Natural killer cell treated with Interleukin-12 subunit alpha and Interleukin-12 subunit beta and Interleukin-15 and Interleukin-18, amount 100 ng/mL, for 72 hours (primary cell): ENCODE results near the gene CBX6. TPM values are rescaled to one million over a fixed set of nuclear protein-coding genes. Genes with fewer than 3 reads are reported as not detected.

ENCODE experiments used
- ATAC-seq, 2 donors: fragments of 150-1000 bp; cut with Tn5 transposase in 1 of 2; sonication (Bioruptor Pico), chemical (Tn5 transposase) in 1 of 2; 2 replicates each; pipeline ENCODE4 v1.10.0; 2021
- DNase-seq: peaks from one replicate; pipeline ENCODE4 v3.0.0; 2022; ENCODE audit warnings: low spot score
- H3K27ac Mint-ChIP-seq, 2 donors: 1 replicate in 1 of 2; 2 replicates in 1 of 2; pipeline ENCODE4 v1.8.0; 2022; ENCODE audit warnings: mixed read lengths in 2 of 2, mild to moderate bottlenecking in 1 of 2, moderate library complexity in 1 of 2
- H3K27me3 Mint-ChIP-seq, 2 donors: 1 replicate in 1 of 2; 2 replicates in 1 of 2; pipeline ENCODE4 v1.8.0; 2022; ENCODE audit warnings: mixed read lengths in 2 of 2
- H3K36me3 Mint-ChIP-seq: one replicate; pipeline ENCODE4 v1.8.0; 2022; ENCODE audit warnings: mixed read lengths
- H3K4me1 Mint-ChIP-seq, 2 donors: 1 replicate in 1 of 2; 2 replicates in 1 of 2; pipeline ENCODE4 v1.8.0; 2022; ENCODE audit warnings: low read depth in 2 of 2, mixed read lengths in 2 of 2, mild to moderate bottlenecking in 1 of 2
- H3K4me3 Mint-ChIP-seq: one replicate; pipeline ENCODE4 v1.8.0; 2022; ENCODE audit warnings: mixed read lengths
- H3K9me3 Mint-ChIP-seq: 2 replicates; pipeline ENCODE4 v1.8.0; 2022; ENCODE audit warnings: mixed read lengths
- total RNA-seq, 2 donors: library from RNA; stranded (reverse); gene quantifications; one replicate each; pipeline ENCODE4 v1.2.3, GENCODE V29; 2022

CBX6 gene
- total RNA-seq, 2 donors from 2014 or later, result 95.2 to 137 TPM

GRCh38 chr22:38845004-38845740 is 26.8 kb downstream of the CBX6 start:
- Mint-ChIP-seq H3K4me1 (peaks cover 0 to 17% of the 10 kb centered on the region in 2 donors), H3K27ac (no peak overlapping the region), H3K9me3 (no peaks in the 10 kb centered on the region), H3K36me3 (no peaks in the 10 kb centered on the region), H3K4me3 (peak overlapping the region; percentile 48), H3K27me3 (peaks cover 19 to 20% of the 10 kb centered on the region in 2 donors)
- ATAC-seq (no peak), DNase-seq (no peak)

GRCh38 chr22:38844315-38845003 is 27.6 kb downstream of the CBX6 start:
- DNase-seq, result no peak
- H3K27me3 Mint-ChIP-seq, result peaks cover 25 to 27% of the 10 kb centered on the region in 2 donors
- ATAC-seq, result no peak
- no peaks in the 10 kb centered on the region for H3K36me3 Mint-ChIP-seq
- H3K4me3 Mint-ChIP-seq, result peak overlapping the region; percentile 64
- no peak overlapping the region for H3K27ac Mint-ChIP-seq
- no peaks in the 10 kb centered on the region for H3K9me3 Mint-ChIP-seq
- H3K4me1 Mint-ChIP-seq, result peaks cover 0 to 20% of the 10 kb centered on the region in 2 donors

DNA sequence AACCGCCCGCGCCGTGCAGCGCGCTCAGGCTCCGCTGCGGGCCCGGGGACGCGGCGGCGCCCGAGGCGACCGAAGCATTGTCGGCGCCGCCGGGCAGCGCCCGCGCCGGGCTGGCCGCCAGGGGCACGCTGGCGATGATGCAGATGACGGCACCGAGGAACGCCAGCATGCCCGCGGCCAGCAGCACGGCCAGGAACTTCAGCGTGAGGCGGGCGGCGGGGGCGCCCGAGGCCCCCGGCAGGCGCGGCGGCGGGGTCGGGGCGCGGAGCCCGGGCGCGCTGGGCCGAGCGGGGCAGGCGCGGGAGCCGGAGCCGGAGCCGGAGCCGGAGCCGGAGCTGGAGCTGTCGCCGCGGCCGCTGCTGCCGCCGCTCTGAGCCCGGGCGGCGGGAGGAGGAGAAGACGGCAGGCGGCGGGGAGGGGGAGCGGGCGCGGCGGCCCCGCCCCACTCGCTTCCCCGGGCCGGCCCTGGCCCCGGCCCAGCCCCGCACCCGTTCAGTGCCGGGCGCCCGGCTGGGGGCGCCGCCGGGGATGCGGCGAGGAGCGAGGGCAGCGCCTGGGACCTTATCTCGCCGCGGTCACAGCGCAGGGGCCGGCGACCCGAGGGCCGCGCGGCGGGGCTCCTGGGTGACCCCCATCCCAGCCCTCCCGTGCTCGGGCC is 28.2 kb downstream of the CBX6 start, which contains the start of gene NPTXR:
Gene NPTXR, minus strand, starts transcription at position 372 of the 658 bp plus-strand sequence.
- H3K9me3 Mint-ChIP-seq, result no peaks in the 10 kb centered on the region
- ATAC-seq (peak; percentile 62 to 78), DNase-seq (no peak)
- peak within 1 kb of the TSS; percentile 80 for H3K4me3 Mint-ChIP-seq
- peaks cover 0 to 20% of the 10 kb centered on the region in 2 donors for H3K4me1 Mint-ChIP-seq
- H3K27me3 Mint-ChIP-seq, result peaks cover 23 to 27% of the 10 kb centered on the region in 2 donors
- no peaks in the 10 kb centered on the region for H3K36me3 Mint-ChIP-seq
- peak within 1 kb of the TSS; percentile 19 to 63 for H3K27ac Mint-ChIP-seq

DNA sequence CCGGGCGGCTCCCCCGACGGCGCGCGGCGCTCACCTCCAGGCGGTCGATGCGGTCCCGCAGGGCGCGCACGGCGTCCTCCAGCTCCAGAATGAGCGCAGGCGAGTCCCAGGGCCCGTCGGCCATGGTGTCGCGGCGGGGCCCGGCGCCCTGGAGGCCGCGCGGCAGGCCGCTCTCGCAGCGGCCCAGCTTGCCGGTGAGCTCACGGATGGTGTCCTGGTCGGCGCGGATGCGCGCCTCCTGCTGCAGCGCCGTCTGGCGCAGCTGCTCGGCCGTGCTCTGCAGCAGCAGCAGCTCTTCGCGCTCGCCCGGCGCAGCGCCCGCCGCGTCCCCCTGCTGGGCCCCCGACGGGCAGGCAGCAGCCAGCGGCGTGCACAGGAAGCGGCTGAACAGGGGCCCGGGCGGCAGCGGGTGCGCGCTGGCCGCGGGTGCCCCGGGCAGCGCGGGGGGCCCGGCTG is 28.8 kb downstream of the CBX6 start:
- peaks cover 0 to 20% of the 10 kb centered on the region in 2 donors for H3K4me1 Mint-ChIP-seq
- ATAC-seq (peak; percentile 86 to 90), DNase-seq (peak; percentile 70)
- H3K27ac Mint-ChIP-seq, result no peak overlapping the region
- no peaks in the 10 kb centered on the region for H3K36me3 Mint-ChIP-seq
- no peak overlapping the region for H3K4me3 Mint-ChIP-seq
- H3K27me3 Mint-ChIP-seq, result peaks cover 23 to 27% of the 10 kb centered on the region in 2 donors
- H3K9me3 Mint-ChIP-seq, result no peaks in the 10 kb centered on the region

DNA sequence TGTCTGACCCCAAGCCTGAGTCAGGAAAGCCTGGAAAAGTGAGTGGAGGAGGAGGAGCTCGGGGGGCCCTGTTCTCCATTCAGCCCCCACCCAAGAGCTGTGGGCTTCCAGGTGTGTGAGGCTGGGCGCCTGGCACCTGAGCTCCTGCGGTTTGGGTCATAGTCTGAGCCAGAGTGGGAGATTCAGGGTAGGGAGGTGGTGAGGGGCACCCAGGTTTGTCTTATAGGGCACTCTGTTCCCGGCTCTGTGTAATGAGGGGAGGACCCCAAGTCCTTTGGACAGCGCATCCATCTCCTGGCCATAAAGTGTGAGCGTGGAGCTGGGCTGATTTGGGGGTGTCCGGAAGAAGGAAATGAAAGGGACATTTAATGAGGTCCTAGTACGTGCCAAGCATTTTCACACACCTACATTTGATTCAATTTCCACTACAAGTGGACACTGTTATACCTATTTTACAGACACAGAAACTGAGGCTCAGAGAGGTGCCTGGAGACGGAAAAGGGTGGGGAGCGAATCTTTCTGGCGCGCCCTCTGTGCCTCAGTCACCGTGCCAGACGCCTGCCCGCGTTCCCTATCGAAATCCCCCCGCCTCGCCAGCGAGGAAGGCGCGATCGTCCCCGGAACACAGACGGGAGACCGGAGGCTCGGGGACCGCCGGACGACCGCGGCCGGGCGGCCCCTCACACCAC is 29.4 kb downstream of the CBX6 start:
- H3K9me3 Mint-ChIP-seq, result no peaks in the 10 kb centered on the region
- H3K4me1 Mint-ChIP-seq, result peaks cover 0 to 20% of the 10 kb centered on the region in 2 donors
- H3K27ac Mint-ChIP-seq, result peak overlapping the region; percentile 19 to 63
- peak overlapping the region; percentile 80 for H3K4me3 Mint-ChIP-seq
- no peaks in the 10 kb centered on the region for H3K36me3 Mint-ChIP-seq
- ATAC-seq (no peak), DNase-seq (no peak)
- H3K27me3 Mint-ChIP-seq, result peaks cover 23 to 27% of the 10 kb centered on the region in 2 donors

DNA sequence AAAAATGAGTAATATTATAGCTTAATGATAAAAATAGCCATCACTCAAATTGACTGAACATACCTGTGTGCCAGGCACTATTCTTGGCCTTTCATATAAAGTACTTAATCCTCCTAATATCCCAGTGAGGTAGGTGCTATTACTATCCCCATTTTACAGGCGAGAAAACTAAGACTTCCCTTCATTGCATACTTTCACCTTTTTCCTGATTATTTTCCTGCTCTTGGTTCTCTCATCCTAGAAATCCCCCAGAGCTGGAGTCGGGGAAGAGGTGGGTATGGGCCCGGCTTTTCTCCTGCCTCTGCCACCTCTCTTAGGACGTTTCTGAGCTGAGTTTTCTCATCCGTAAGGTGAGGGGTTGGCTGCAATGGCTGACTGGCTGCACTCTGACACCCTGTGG is 30.4 kb downstream of the CBX6 start:
- Mint-ChIP-seq H3K36me3 (no peaks in the 10 kb centered on the region), H3K27ac (no peak overlapping the region), H3K4me3 (no peak overlapping the region)

DNA sequence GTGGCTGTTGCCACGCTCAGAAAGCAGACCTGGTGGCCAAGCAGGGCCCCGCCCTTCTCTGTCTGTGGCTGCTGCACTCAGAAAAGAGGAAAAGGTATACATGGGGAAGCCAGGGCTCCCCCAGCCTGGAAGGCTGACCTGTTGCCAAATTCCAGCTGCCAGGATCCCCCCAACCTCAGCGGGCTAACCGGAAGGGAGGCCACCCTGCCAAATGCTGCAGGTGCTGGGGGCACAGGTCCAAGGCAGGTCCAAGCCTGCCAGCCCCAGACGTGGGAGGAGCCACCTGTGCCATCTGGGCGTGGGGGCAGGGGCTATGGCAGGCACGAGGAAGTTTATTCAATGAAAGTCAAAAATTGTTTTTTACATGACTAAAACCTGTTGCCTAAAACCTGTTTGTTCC is 30.8 kb downstream of the CBX6 start:
- H3K4me1 Mint-ChIP-seq, result peaks cover 0 to 20% of the 10 kb centered on the region in 2 donors
- peaks cover 16 to 22% of the 10 kb centered on the region in 2 donors for H3K27me3 Mint-ChIP-seq
- no peak for ATAC-seq
- no peak overlapping the region for H3K4me3 Mint-ChIP-seq
- no peaks in the 10 kb centered on the region for H3K36me3 Mint-ChIP-seq
- DNase-seq, result no peak
- no peak overlapping the region for H3K27ac Mint-ChIP-seq
- no peaks in the 10 kb centered on the region for H3K9me3 Mint-ChIP-seq

More for the DNA sequence above, 30.4 kb downstream of the CBX6 start:
- Mint-ChIP-seq H3K9me3 (no peaks in the 10 kb centered on the region), H3K4me1 (peaks cover 0 to 20% of the 10 kb centered on the region in 2 donors), H3K27me3 (peaks cover 17 to 25% of the 10 kb centered on the region in 2 donors)
- ATAC-seq (no peak), DNase-seq (no peak)

- ATAC-seq (no peak), DNase-seq (no peak)
- Mint-ChIP-seq H3K9me3 (no peaks in the 10 kb centered on the region), H3K4me1 (peaks cover 0 to 20% of the 10 kb centered on the region in 2 donors), H3K27me3 (peaks cover 16 to 22% of the 10 kb centered on the region in 2 donors), H3K36me3 (no peaks in the 10 kb centered on the region), H3K27ac (no peak overlapping the region), H3K4me3 (no peak overlapping the region)
These were observed 31.9 kb downstream of the CBX6 start for GRCh38 chr22:38840129-38840528.

- Mint-ChIP-seq H3K4me3 (no peak overlapping the region), H3K4me1 (peaks cover 0 to 20% of the 10 kb centered on the region in 2 donors), H3K36me3 (no peaks in the 10 kb centered on the region), H3K27ac (no peak overlapping the region), H3K27me3 (peaks cover 16 to 22% of the 10 kb centered on the region in 2 donors), H3K9me3 (no peaks in the 10 kb centered on the region)
- no peak for ATAC-seq
- no peak for DNase-seq
These were observed 32.3 kb downstream of the CBX6 start for GRCh38 chr22:38839686-38840085.

- H3K4me3 Mint-ChIP-seq, result no peak overlapping the region
- no peaks in the 10 kb centered on the region for H3K36me3 Mint-ChIP-seq
- no peak overlapping the region for H3K27ac Mint-ChIP-seq
- DNase-seq (no peak), ATAC-seq (no peak)
- peaks cover 12 to 19% of the 10 kb centered on the region in 2 donors for H3K27me3 Mint-ChIP-seq
- H3K9me3 Mint-ChIP-seq, result no peaks in the 10 kb centered on the region
- H3K4me1 Mint-ChIP-seq, result peaks cover 0 to 13% of the 10 kb centered on the region in 2 donors
These were observed 34.5 kb downstream of the CBX6 start for GRCh38 chr22:38837414-38837928.

- no peaks in the 10 kb centered on the region for H3K9me3 Mint-ChIP-seq
- peaks cover 0 to 9% of the 10 kb centered on the region in 2 donors for H3K4me1 Mint-ChIP-seq
- DNase-seq (no peak), ATAC-seq (no peak)
- H3K36me3 Mint-ChIP-seq, result no peaks in the 10 kb centered on the region
- peaks cover 8 to 15% of the 10 kb centered on the region in 2 donors for H3K27me3 Mint-ChIP-seq
- H3K27ac Mint-ChIP-seq, result no peak overlapping the region
- no peak overlapping the region for H3K4me3 Mint-ChIP-seq
These were observed 36.1 kb downstream of the CBX6 start for GRCh38 chr22:38835888-38836301.

GRCh38 chr22:38834991-38835390 is 37.0 kb downstream of the CBX6 start:
- no peak for ATAC-seq
- Mint-ChIP-seq H3K27ac (no peak overlapping the region), H3K9me3 (no peaks in the 10 kb centered on the region), H3K4me1 (peaks cover 0 to 1% of the 10 kb centered on the region in 2 donors), H3K27me3 (peaks cover 4 to 6% of the 10 kb centered on the region in 2 donors), H3K4me3 (no peak overlapping the region), H3K36me3 (no peaks in the 10 kb centered on the region)
- DNase-seq, result no peak
